Activated T-cell treated with anti-CD3 and anti-CD28 coated beads for 1 hour (primary cell): ENCODE measurements around the gene AMIGO2.
"Not testable (repeated sequence)": the region's sequence is repeated elsewhere in the genome, so short reads cannot be mapped to it uniquely, and the experiment has no call there.

Experiments
- DNase-seq: peaks from one replicate; pipeline ENCODE4 v3.0.0-alpha.2; 2020; ENCODE audit warnings: low read depth

The AMIGO2 gene, protein sequence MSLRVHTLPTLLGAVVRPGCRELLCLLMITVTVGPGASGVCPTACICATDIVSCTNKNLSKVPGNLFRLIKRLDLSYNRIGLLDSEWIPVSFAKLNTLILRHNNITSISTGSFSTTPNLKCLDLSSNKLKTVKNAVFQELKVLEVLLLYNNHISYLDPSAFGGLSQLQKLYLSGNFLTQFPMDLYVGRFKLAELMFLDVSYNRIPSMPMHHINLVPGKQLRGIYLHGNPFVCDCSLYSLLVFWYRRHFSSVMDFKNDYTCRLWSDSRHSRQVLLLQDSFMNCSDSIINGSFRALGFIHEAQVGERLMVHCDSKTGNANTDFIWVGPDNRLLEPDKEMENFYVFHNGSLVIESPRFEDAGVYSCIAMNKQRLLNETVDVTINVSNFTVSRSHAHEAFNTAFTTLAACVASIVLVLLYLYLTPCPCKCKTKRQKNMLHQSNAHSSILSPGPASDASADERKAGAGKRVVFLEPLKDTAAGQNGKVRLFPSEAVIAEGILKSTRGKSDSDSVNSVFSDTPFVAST

GRCh38 chr12:47079468-47079980 is at the start of gene AMIGO2, which contains the start of gene PCED1B:
Gene AMIGO2, minus strand, starts transcription at chr12:47079959. Its CDS starts 957 bp downstream, at chr12:47079002.
Gene PCED1B, plus strand, starts transcription at chr12:47079621. Its CDS starts 155,443 bp downstream, at chr12:47235064.
- peak; percentile 52 for DNase-seq

GRCh38 chr12:47126246-47126645 is 46.5 kb upstream of the AMIGO2 start:
- no peak for DNase-seq

- no peak for DNase-seq
These were observed 44.7 kb upstream of the AMIGO2 start for GRCh38 chr12:47124451-47124850.

DNA sequence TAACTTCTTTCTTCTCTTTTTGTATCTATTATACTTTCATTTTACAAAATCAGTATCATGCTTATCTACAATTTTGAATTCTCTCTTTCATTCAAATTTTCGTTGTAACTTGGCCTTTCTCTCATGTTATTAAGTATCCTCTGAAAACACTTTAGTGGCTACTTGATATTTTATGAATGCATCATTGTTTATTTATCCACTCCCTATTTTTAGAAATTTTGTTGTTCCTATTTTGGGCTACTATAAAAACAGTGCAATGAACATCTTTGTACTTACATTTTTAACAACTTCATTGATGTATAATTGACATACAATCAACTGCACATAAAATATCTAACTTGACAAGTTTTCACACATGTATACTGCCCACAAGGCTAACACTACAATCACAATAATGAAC is 44.0 kb upstream of the AMIGO2 start:
- no peak for DNase-seq

DNA sequence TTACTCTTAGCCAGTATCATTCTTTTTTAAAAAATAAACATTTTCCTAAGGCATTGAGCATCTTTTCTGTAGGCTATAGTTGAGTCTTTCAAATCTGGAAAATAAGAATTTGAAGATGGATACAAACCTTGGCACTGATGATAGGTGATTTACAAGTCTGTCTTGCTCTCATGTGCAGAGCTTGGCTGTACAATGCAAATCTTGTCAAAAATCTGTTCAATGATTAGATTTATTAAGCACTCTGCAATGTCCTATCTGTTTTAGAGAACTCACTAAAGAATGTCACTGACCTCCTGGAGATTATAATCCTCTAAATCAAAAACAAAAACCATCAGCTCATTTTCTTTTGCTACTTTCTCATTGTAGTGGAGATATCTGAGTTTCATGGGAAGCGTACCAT is 42.8 kb upstream of the AMIGO2 start:
- no peak for DNase-seq

DNA sequence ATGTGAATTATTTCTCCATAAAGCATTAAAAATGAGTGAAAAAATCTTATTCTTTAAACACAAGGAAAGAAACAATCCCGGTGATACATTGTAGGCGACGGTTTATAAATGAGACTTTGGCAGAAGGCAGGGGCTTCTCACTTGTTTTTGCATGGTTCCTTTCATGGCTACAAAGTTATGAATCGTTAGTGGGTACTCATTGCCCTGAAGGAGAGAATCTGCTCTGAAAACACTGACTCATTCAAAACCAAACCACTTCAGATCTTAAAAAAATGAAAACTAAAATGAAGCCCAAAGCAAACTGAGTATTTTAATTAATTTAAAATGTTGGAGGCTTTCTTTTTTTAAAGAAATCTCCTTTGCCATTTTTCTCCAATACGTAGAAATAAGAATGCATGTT is 41.4 kb upstream of the AMIGO2 start:
- no peak for DNase-seq

GRCh38 chr12:47120736-47121135 is 41.0 kb upstream of the AMIGO2 start:
- DNase-seq: no peak

DNA sequence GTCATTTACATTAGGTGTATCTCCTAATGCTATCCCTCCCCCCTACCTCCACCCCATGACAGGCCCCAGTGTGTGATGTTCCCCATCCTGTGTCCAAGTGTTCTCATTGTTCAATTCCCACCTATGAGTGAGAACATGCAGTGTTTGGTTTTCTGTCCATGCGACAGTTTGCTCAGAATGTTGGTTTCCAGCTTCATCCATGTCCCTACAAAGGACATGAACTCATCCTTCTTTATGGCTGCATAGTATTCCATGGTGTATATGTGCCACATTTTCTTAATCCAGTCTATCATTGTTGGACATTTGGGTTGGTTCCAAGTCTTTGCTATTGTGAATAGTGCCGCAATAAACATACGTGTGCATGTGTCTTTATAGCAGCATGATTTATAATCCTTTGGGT is 37.5 kb upstream of the AMIGO2 start:
- not testable (repeated sequence) for DNase-seq

DNA sequence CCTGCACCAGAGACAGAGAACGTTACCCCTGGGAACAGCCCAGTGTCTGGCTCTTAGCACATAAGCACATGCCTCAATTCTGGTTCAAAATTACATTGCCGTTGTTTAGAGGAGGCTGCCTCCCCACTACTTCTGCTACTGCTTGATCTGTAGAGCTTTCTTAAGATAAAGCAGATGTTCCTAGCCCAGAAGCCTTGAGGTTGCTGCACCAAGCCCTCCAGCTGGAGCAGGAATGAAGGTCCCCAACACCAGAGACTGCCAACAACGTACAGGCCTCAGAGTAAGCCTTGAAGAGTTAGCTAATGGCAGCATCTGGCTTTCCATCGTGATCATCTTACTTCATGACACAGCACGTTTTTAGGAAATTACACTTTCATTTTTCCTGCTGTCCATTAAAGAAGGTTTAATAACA is 34.7 kb upstream of the AMIGO2 start:
- DNase-seq: no peak

DNA sequence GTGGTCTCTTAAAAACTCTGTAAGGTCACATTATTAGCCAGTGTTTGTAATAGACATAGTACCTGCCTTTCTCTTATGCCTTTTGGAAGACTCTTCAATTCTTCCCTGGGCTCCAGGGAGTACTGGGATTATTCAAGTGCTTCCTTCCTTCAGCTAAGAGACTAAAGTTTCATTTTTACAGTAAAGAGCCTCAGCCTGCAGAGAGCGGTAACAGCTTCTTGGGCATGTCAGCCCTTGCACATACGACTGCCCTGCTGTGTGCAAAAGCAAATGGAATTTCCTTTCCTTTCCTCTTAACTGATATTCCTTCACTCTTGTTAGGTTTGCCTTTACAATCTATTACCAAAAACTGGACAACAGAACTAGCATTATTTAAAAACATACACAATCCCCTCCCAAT is 32.9 kb upstream of the AMIGO2 start:
- no peak for DNase-seq

- no peak for DNase-seq
These were observed 32.1 kb upstream of the AMIGO2 start for GRCh38 chr12:47111854-47112253.

DNA sequence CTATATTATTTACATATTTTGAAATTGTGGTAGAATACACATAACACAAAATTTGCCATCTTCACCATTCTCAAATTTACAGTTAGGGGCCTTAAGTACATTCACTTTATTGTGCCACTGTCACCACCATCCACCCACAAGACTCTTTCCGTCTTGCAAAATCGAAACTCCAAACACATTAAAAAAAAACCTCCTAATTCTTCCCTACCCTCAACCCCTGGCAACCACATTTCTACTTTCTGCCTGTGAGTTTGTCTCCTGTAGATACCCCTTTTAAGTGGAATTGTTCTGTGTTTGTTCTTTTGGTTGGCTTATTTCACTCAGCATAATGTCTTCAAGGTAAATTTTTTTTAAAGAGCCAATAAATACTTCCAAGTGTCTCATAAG is 31.6 kb upstream of the AMIGO2 start:
- no peak for DNase-seq

DNA sequence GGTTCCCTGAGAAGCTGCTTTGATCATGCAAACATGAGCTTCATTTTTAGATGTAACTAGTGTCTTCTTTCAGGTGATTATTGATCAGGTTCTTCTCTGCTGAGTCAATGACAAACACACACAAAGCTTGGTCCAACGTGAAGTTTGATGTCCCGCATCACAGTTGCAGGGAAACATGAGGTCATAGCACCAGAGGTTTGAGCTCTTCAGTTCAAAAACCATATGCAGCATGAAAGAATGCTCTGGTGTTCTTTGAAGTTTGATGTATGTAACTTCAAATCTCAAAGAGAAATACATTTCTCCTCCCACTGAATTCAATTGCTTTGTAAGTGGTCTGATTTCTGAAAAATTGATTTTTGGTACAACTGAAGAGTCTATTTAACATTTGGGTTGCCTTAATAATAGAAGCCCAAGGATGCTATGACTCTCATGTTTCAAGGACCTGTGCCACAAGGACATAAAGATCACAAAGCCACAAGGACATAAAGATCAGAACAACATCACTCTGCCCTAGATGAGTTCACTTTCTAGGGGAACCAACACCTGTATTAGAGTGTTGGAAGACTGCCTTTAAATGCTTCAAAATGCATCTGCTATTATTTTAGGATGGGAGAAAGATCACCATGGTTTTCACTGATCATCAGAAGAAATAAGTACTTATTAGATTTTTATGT is 31.1 kb upstream of the AMIGO2 start:
- DNase-seq: no peak

GRCh38 chr12:47110011-47110541 is 30.3 kb upstream of the AMIGO2 start:
- DNase-seq: no peak

DNA sequence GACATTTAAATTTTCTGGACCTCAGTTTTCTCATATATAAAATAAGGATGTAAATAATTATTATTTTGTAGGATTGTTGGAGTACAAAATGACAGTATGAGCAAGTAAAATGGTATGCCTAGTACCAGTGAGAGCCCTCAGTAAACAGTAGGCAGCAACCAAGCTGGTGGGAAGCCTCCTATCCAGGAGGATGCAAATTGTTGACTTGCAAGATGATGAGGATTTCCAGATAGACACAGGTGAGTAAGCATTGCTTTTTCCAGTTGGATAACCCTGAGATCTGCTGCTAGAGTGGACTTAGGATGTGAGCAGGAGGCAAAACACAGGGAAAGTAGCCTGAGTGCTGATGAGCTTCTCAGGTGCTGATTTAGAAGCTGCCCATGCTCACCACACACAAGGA is 28.2 kb upstream of the AMIGO2 start:
- DNase-seq: no peak

GRCh38 chr12:47107446-47107845 is 27.7 kb upstream of the AMIGO2 start:
- no peak for DNase-seq

DNA sequence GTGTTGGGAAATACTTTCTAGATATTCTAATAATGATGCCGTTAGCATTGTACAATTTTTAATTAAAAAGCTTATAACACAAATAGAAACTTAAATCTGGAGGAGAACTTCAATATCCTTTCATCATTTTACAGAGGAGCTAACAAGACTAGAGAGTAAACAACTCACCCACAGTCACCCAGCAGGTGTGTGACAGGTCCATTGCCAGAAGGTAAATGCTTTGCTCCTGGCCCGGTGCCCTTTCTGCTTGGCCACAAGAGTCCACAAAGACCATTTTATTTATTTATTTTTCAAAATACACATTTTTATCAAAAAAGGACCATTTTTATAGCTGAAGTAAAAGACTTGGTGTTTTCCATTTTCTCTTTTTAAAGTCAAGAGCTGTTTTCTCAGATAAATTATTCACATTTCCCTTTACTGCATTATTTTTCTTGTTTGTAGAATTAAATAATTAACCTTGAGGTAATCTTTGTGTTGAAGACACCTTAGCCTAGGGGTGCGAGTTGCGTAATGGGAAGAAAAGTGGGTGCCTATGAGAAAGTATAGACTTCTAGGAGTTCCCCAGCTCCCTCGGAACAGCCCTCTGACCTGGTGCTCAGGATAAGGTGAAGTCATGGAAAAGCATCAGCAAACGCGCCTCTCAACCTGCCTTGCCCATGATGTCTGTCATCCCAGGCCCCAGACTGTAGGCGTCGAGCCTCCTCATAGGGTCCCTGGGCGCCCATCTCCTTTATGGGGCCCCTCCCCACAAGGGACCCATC is 26.3 kb upstream of the AMIGO2 start:
- no peak for DNase-seq

GRCh38 chr12:47102845-47103651 is 23.3 kb upstream of the AMIGO2 start:
- DNase-seq: no peak

DNA sequence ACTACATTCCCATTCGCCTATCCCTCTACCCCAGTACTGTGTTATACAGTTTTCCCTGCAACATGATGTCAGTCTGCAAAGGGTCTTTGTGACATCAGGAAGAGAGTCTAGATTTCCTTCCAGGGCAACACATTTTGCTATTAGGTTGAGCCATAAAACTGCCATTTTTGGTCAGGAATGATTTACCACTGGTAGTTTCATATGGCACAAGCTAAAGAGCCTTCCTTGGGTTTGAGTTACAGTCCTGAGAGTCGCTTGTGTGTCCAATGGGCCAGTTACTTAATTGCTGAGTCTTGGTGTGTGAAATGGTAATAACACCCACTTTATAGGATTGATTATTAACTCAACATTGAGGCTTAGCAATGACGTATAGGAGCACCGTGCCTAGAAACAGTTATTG is 22.6 kb upstream of the AMIGO2 start:
- DNase-seq: no peak

- no peak for DNase-seq
These were observed 20.4 kb upstream of the AMIGO2 start for GRCh38 chr12:47100160-47100559.

DNA sequence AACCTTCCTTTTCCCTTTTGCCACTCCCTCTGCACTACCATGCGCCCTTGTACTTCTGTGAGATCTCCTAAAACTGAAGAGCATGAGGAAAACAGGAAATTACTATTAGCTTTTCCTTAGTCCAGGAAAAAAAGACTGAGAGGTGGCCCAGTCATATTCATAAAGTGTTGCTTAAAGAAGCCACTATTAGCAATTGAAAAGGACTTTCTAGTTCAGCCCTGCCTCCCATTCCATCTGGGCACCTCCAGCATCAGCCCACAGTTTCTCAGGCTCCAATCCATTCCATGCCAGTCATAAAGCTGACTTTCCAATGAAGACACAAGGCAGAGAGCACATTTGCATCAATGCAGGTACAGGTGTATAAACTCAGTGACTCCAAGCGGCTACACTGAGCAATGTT is 19.9 kb upstream of the AMIGO2 start:
- no peak for DNase-seq
